Ovary (tissue), 9 donors: Measurements from ENCODE around the gene B3GALT4. TPM values are rescaled to one million over a fixed set of nuclear protein-coding genes. Genes with fewer than 3 reads are reported as not detected.

Source experiments
- DNase-seq, 5 donors: peaks; one replicate each; pipeline ENCODE4 v3.0.0-alpha.2; 2019 to 2020
- H3K27ac ChIP-seq, 2 donors: fragments of 200-600 bp; one replicate each; pipeline versions ENCODE4 v1.5.1 to v1.8.0; 2019 to 2022
- H3K27me3 ChIP-seq: fragments of 200-600 bp; one replicate; pipeline ENCODE4 v1.8.0; 2022
- H3K36me3 ChIP-seq: fragments of 200-600 bp; sonication (generic); one replicate; pipeline ENCODE4 v1.5.1; 2019
- H3K4me1 ChIP-seq: one replicate; pipeline ENCODE4 v1.8.1; 2013; ENCODE audit warnings: mild to moderate bottlenecking, moderate library complexity; ENCODE audit not compliant: insufficient read depth
- H3K4me3 ChIP-seq: fragments of 200-600 bp; sonication (generic); one replicate; pipeline ENCODE4 v1.5.1; 2017
- H3K9me3 ChIP-seq, 2 donors: fragments of 200-600 bp in 1 of 2; sonication (generic) in 1 of 2; one replicate each; pipeline versions ENCODE4 v1.5.1 to v1.8.1; 2013 to 2019; ENCODE audit warnings: mild to moderate bottlenecking in 1 of 2, moderate library complexity in 1 of 2
- EP300 ChIP-seq: sonication (generic); formaldehyde crosslinking; IDR thresholded peaks from one replicate; pipeline ENCODE4 v1.6.1; 2017; ENCODE audit warnings: antibody characterized with exemption
- POLR2A ChIP-seq: fragments of 450-650 bp; IDR thresholded peaks from one replicate; pipeline ENCODE4 v1.6.1; 2017; ENCODE audit warnings: antibody characterized with exemption, mild to moderate bottlenecking, moderate library complexity
- WGBS, 3 donors: extraction: QIAGEN DNeasy Blood & Tissue Kit in 1 of 3; methylation state at CpG; one replicate each; pipeline versions ENCODE4 v1.1.5 to v1.1.7; 2013 to 2017; 5-methylcytosine and 5-hydroxymethylcytosine counted together
- intact Hi-C, 4 donors: fragments of 100-400 bp; cut with DNase I; formaldehyde crosslinking; loops; one replicate each; pipeline versions ENCODE4 v1.11.0 to v1.15.1; 2022 to 2023
- polyA plus RNA-seq, 2 donors: library from polyadenylated mRNA; stranded (reverse); fragments of 200-250 nt in 1 of 2; fragments of 350-450 nt in 1 of 2; fragmentation: Illumina TruSeq in 1 of 2; extraction: RNeasy Lipid Tissue Mini Kit (QIAGEN cat#74804) in 1 of 2; gene quantifications; one replicate each; pipeline ENCODE4 v1.2.3, GENCODE V29; 2013 to 2014
- total RNA-seq, 7 donors: library from RNA; depleted of rRNA in 2 of 7; stranded (reverse); fragments of >200 nt in 2 of 7; fragmentation: NEBNext Ultra II Directional in 3 of 7; extraction: Animal tissue kit (Norgen Biotek cat#: 25700) in 3 of 7; gene quantifications; one replicate each; pipeline versions ENCODE4 v1.1.0 to v1.2.4, GENCODE V29; 2016 to 2023
- TF ChIP-seq, protein P1 (sequence below), 3 donors: fragments of 450-650 bp in 2 of 3; fragments of 200-600 bp in 1 of 3; IDR thresholded peaks; one replicate each; pipeline versions ENCODE4 v1.5.1 to v1.8.0; 2016 to 2022; ENCODE audit warnings: antibody characterized with exemption in 3 of 3, mild to moderate bottlenecking in 1 of 3
- donor health status: DM: no; HTN: no; CAD: no; lungs with moderate emphysema.
- donor health status: DM: no; HTN: no; CAD: no.
- donor health status: Bipolar disorder and iron deficiency.
- donor health status: DM: yes; HTN: yes; CAD: no.
- donor health status: DM: no; HTN: no; CAD: no.
- donor health status: DM: yes; HTN: yes; CAD: no.

The B3GALT4 gene
- total and polyA plus RNA-seq, 9 donors: 2.7 to 10.6 (median 6.9) TPM

DNA sequence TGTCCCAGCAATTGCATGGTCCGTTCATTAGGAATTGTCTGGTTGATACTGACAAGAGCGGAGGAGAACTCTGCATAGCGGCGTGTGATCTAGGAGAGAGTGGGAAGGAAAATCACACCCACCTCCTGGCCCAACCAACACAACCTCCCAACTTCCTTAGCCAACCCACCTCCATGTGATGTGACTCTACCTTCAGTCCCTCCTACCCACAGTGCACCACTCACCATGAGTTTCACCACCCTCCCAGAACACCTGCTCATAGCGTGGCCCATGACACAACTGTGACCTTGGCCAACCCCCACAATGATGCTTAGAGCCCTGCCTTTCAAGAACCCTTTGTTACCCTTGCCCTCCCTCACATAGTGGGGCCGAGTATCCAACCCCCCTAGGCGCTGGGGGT is 12.9 kb upstream of the B3GALT4 start:
- WGBS, 3 donors: 83 to 91% (median 84%) methylated on average over 7 of the region's 7 CpGs
- Histone ChIP-seq H3K9me3 (no peaks in the 10 kb centered on the region), H3K27ac (no peak overlapping the region), H3K4me3 (no peak overlapping the region), H3K27me3 (no peaks in the 10 kb centered on the region), H3K4me1 (no peaks in the 10 kb centered on the region), H3K36me3 (no peaks in the 10 kb centered on the region)
- TF ChIP-seq EP300 (no peak), POLR2A (no peak)
- TF ChIP-seq, protein P1, sequence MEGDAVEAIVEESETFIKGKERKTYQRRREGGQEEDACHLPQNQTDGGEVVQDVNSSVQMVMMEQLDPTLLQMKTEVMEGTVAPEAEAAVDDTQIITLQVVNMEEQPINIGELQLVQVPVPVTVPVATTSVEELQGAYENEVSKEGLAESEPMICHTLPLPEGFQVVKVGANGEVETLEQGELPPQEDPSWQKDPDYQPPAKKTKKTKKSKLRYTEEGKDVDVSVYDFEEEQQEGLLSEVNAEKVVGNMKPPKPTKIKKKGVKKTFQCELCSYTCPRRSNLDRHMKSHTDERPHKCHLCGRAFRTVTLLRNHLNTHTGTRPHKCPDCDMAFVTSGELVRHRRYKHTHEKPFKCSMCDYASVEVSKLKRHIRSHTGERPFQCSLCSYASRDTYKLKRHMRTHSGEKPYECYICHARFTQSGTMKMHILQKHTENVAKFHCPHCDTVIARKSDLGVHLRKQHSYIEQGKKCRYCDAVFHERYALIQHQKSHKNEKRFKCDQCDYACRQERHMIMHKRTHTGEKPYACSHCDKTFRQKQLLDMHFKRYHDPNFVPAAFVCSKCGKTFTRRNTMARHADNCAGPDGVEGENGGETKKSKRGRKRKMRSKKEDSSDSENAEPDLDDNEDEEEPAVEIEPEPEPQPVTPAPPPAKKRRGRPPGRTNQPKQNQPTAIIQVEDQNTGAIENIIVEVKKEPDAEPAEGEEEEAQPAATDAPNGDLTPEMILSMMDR (IDR thresholded peaks at IDR 0.05): no peak
- no peak for DNase-seq
- intact Hi-C loops: no loop called here

DNA sequence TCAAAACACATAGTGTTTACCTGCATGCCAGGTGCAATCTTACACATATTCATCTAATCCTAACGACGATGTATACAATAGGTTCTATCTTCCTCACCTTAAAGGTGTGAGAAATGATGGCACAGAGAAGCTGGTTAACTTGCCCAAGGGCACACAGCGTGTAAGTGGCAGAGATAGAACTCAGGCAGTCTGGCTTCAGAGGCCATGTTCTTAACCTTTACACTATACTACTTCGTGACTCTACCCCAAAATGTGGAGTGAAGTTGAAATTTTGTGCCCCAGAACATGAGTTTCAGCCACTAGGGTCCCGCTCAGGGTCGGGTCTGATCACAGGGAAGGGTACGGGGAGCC is 5.8 kb upstream of the B3GALT4 start:
- Histone ChIP-seq H3K9me3 (no peaks in the 10 kb centered on the region), H3K27ac (peak overlapping the region; percentile 59 to 89), H3K27me3 (no peaks in the 10 kb centered on the region), H3K4me3 (peak overlapping the region; percentile 55), H3K4me1 (peaks cover 5% of the 10 kb centered on the region), H3K36me3 (no peaks in the 10 kb centered on the region)
- DNase-seq: no peak
- TF ChIP-seq EP300: no peak
- TF ChIP-seq, protein P1 (IDR thresholded peaks at IDR 0.05): no peak
- TF ChIP-seq POLR2A: no peak
- intact Hi-C loops: loop anchor here in 2 of 4 donors (5.0 to 10.0 kb wide), 2 partner anchors 46 to 144 kb away; partner anchors contain the start of genes CUTA (in 1 of the 2), PHF1 (in 1 of the 2) and ZBTB22 (in 1 of the 2)
- WGBS, 3 donors: 1 to 4% (median 3%) methylated on average over 7 of the region's 7 CpGs

DNA sequence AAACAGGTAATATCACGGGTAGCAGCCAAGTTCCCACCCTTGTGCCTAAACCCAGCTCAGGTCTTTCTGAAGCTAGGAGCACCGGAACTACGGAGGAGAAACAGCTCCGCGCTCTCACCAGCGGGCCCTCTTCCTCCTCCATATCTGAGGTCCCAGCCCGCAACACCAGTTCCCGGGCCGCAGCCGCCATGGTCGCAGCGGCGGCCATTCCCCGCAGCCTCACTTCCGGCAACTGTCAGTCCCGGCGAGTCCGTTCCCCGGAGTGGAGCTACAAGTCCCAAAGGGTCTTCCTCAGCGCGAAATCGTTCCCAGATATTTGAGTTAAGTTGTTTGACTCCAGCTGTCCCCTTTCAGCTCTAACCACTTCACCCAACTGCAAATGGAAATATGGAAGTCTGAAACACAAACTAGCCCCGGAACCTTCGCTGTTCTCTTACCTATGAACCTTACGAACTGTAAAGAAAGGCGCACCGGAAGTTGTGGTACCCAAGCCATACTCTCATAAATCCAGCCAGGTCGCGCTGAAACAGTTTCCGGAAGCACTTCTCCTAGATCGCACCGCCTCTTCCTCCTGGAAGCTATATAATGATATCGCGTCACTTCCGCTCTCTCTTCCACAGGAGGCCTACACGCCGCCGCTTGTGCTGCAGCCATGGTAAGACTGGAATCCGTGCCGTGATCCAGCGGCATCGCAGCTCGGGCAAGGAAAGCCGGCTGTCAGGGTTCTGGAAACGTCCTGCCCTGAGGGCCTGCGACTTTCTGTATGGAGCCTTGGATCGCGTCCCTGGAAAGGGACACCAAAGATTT is 5.3 kb upstream of the B3GALT4 start, which contains the start of the genes RPS18 and VPS52:
Gene RPS18 (plus strand): TSS at position 608 of the 807 bp plus-strand sequence. CDS start 45 bp downstream, at position 653.
Gene VPS52 (minus strand): TSS at position 409 of the 807 bp plus-strand sequence. CDS start 201 bp downstream, at position 208.
- no peaks in the 10 kb centered on the region for H3K36me3 ChIP-seq
- peak within 1 kb of the TSS; percentile 59 to 89 for H3K27ac ChIP-seq
- H3K4me3 ChIP-seq: peak within 1 kb of the TSS; percentile 55
- intact Hi-C loops: loop anchor here in 2 of 4 donors (5.0 to 10.0 kb wide), 2 partner anchors 46 to 143 kb away; partner anchors contain the start of genes CUTA (in 1 of the 2), PHF1 (in 1 of the 2) and ZBTB22 (in 1 of the 2)
- peaks cover 5% of the 10 kb centered on the region for H3K4me1 ChIP-seq
- H3K9me3 ChIP-seq: no peaks in the 10 kb centered on the region
- peak; percentile 91 to 95 (median 93) for DNase-seq
- no peaks in the 10 kb centered on the region for H3K27me3 ChIP-seq
- 0% methylated on average over 45 to 48 of the region's 48 CpGs for WGBS, 3 donors
- peak; percentile 96 for TF ChIP-seq POLR2A
- TF ChIP-seq EP300: peak; percentile 38
- TF ChIP-seq, protein P1 (IDR thresholded peaks at IDR 0.05): peak in 2 of 3 donors; percentile 10 to 17

DNA sequence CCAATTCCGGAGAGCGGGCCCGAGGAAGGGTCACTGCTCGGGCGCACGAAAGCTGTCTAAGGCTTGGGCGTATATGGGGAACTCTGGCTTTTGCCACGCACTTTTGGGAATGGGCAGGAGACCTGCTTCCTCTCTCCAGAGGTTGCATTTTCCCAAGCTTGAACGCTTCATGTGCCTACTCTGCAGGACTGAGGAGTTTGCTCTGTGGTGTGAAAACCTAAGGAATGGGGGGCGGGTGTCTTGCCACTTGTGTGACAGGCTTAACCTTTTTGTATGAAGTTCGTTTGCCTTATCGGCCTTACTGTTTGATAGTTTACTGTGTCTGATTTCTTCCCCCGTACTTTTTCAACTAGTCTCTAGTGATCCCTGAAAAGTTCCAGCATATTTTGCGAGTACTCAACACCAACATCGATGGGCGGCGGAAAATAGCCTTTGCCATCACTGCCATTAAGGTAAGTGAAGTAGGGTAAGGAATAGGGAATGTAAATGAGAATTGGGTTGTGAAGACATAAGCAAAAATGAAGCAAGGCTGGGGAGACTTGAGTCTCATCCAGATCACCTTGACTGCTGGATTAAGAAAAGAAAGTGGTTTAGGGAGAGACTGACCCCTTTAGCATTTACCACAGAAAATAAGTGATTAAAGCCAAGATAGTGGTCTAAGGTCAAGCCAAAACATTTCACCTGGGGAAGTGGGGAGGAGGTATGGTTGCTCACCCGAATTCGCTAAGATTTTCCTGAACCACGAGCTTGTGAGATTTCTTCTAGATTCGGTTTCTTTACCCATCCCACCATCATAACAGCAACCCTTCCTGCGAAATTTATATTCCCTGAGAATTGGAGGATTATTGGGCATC is 4.4 kb upstream of the B3GALT4 start:
- no peak for DNase-seq
- no peak for TF ChIP-seq POLR2A
- TF ChIP-seq EP300: no peak
- TF ChIP-seq, protein P1 (IDR thresholded peaks at IDR 0.05): no peak
- intact Hi-C loops: loop anchor here in 2 of 4 donors (5.0 to 10.0 kb wide), 2 partner anchors 45 to 142 kb away; partner anchors contain the start of genes CUTA (in 1 of the 2), PHF1 (in 1 of the 2) and ZBTB22 (in 1 of the 2)
- peak overlapping the region; percentile 55 for H3K4me3 ChIP-seq
- WGBS, 3 donors: 5 to 8% (median 7%) methylated on average over 22 of the region's 22 CpGs
- H3K36me3 ChIP-seq: no peaks in the 10 kb centered on the region
- peaks cover 5% of the 10 kb centered on the region for H3K4me1 ChIP-seq
- peak overlapping the region in 1 of 2 donors; percentile 48 for H3K27ac ChIP-seq
- no peaks in the 10 kb centered on the region for H3K9me3 ChIP-seq
- no peaks in the 10 kb centered on the region for H3K27me3 ChIP-seq
